H1 (cell line): ENCODE measurements around the gene SNRK. TPM values are rescaled to one million over a fixed set of nuclear protein-coding genes. Genes with fewer than 3 reads are reported as not detected.

Experiments used
- BRCA1 ChIP-seq: IDR thresholded peaks from 2 replicates; pipeline ENCODE4 v1.6.1; 2012; ENCODE audit warnings: low read depth, low read length, improper control_type of control experiment
- CEBPB ChIP-seq: IDR thresholded peaks from 2 replicates; pipeline ENCODE4 v1.6.1; 2012; ENCODE audit warnings: low read depth, low read length
- EGR1 ChIP-seq: IDR thresholded peaks from 2 replicates; pipeline ENCODE4 v1.6.1; 2011; ENCODE audit warnings: low read depth, low read length, borderline replicate concordance
- EP300 ChIP-seq, 2 experiments: IDR thresholded peaks; 1 replicate in 1 of 2; 2 replicates in 1 of 2; pipeline ENCODE4 v1.6.1; 2011 to 2012; ENCODE audit warnings: low read depth in 2 of 2, low read length in 2 of 2, mild to moderate bottlenecking in 2 of 2, borderline replicate concordance in 1 of 2, inconsistent platforms in 1 of 2, moderate library complexity in 1 of 2
- KDM5A ChIP-seq: fragments of 200-600 bp; IDR thresholded peaks from 2 replicates; pipeline ENCODE4 v1.7.1; 2012; ENCODE audit warnings: mild to moderate bottlenecking, low read length, inconsistent platforms, mixed read lengths
- MAFK ChIP-seq: IDR thresholded peaks from 2 replicates; pipeline ENCODE4 v1.6.1; 2012; ENCODE audit warnings: low read depth, mild to moderate bottlenecking, improper control_type of control experiment, low read length
- RNF2 ChIP-seq: fragments of 200-900, 300-1000 bp; sonication (generic); IDR thresholded peaks from 2 replicates; pipeline ENCODE4 v1.7.1; 2016; ENCODE audit warnings: borderline replicate concordance, low read depth, mild to moderate bottlenecking, antibody characterized with exemption, low read length; ENCODE audit not compliant: poor library complexity, severe bottlenecking; ENCODE audit errors: missing control alignments
- polyA plus RNA-seq, 7 experiments: library from polyadenylated mRNA; depleted of rRNA in 3 of 7; stranded (reverse) in 5 of 7; unstranded in 2 of 7; fragments of >200 nt in 5 of 7; fragments of 200-250 nt in 2 of 7; gene quantifications; 1 replicate in 5 of 7; 2 replicates in 1 of 7; 4 replicates in 1 of 7; pipeline versions ENCODE4 v1.2.1 to v1.2.3, GENCODE V29; 2011 to 2013; ENCODE audit warnings: missing spikeins in 2 of 7, mixed read lengths in 2 of 7
- total RNA-seq: library from RNA; stranded (reverse); fragmentation: NEBNext Ultra II Directional; extraction: Animal tissue kit (Norgen Biotek cat#: 25700); gene quantifications from 2 replicates; pipeline ENCODE4 v1.2.1, GENCODE V29; 2021

The SNRK gene
- total and polyA plus RNA-seq, 2 of the 8 experiments (the other 6 are each of a cell fraction or from before 2014, with no cell fraction given), result 4.4 to 11.7 TPM

GRCh38 chr3:43353393-43353792 is 67.1 kb downstream of the SNRK start (continued):
- TF ChIP-seq EGR1, result no peak
- no peak for TF ChIP-seq BRCA1
- TF ChIP-seq EP300 (IDR thresholded peaks at IDR 0.05; ENCODE audit: borderline replicate concordance in 1 of 2, low read depth in 2 of 2, low read length in 2 of 2), result no peak
- TF ChIP-seq CEBPB, result no peak
- no peak for TF ChIP-seq MAFK
- no peak for TF ChIP-seq RNF2
- no peak for TF ChIP-seq KDM5A
